ENCODE results near the gene FAM217A.

DNA sequence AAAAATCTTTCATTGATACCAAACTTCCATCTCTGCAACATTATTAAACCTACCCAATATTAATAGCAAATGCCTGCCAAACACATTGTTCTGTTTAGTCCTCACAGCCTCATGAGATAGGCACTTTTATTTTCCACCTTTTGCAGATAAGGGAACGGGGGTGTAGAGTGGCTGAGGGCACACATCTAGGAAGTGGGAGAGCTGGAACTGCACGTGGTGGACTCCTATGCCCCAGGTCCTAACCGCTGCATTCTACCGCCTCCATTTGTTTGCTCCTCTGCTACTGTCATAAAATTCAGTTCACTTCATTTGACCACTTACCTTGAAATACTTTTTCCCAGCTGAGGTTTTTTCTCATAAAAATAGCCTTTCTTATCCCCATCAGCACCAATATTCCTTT is 7.6 kb downstream of the FAM217A start:
- TF ChIP-seq, protein P1, sequence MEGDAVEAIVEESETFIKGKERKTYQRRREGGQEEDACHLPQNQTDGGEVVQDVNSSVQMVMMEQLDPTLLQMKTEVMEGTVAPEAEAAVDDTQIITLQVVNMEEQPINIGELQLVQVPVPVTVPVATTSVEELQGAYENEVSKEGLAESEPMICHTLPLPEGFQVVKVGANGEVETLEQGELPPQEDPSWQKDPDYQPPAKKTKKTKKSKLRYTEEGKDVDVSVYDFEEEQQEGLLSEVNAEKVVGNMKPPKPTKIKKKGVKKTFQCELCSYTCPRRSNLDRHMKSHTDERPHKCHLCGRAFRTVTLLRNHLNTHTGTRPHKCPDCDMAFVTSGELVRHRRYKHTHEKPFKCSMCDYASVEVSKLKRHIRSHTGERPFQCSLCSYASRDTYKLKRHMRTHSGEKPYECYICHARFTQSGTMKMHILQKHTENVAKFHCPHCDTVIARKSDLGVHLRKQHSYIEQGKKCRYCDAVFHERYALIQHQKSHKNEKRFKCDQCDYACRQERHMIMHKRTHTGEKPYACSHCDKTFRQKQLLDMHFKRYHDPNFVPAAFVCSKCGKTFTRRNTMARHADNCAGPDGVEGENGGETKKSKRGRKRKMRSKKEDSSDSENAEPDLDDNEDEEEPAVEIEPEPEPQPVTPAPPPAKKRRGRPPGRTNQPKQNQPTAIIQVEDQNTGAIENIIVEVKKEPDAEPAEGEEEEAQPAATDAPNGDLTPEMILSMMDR (IDR thresholded peaks at IDR 0.05 in 2 of 3, conservative IDR thresholded peaks at IDR 0.05 in 1 of 3; ENCODE audit: borderline replicate concordance in 1 of 3, insufficient read depth in 1 of 3, low read depth in 2 of 3, low read length in 2 of 3), result no peak
- TF ChIP-seq, protein P2, sequence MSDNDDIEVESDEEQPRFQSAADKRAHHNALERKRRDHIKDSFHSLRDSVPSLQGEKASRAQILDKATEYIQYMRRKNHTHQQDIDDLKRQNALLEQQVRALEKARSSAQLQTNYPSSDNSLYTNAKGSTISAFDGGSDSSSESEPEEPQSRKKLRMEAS (IDR thresholded peaks at IDR 0.05), result no peak
- TF ChIP-seq POLR2AphosphoS5 (IDR thresholded peaks at IDR 0.05; ENCODE audit: low read depth, low read length), result no peak
- TF ChIP-seq EZH2 (IDR thresholded peaks at IDR 0.05), result no peak
- TF ChIP-seq, protein P3, sequence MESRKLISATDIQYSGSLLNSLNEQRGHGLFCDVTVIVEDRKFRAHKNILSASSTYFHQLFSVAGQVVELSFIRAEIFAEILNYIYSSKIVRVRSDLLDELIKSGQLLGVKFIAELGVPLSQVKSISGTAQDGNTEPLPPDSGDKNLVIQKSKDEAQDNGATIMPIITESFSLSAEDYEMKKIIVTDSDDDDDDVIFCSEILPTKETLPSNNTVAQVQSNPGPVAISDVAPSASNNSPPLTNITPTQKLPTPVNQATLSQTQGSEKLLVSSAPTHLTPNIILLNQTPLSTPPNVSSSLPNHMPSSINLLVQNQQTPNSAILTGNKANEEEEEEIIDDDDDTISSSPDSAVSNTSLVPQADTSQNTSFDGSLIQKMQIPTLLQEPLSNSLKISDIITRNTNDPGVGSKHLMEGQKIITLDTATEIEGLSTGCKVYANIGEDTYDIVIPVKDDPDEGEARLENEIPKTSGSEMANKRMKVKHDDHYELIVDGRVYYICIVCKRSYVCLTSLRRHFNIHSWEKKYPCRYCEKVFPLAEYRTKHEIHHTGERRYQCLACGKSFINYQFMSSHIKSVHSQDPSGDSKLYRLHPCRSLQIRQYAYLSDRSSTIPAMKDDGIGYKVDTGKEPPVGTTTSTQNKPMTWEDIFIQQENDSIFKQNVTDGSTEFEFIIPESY (IDR thresholded peaks at IDR 0.05; ENCODE audit: extremely low read depth, insufficient replicate concordance, low read length), result no peak
- no peak for TF ChIP-seq EZH2phosphoT487 (IDR thresholded peaks at IDR 0.05; ENCODE audit: borderline replicate concordance)
- TF ChIP-seq RAD21 (IDR thresholded peaks at IDR 0.05; ENCODE audit: low read depth), result no peak
- no peak for TF ChIP-seq POLR2A (IDR thresholded peaks at IDR 0.05; ENCODE audit: borderline replicate concordance, extremely low read depth, insufficient read depth, insufficient read length)
- TF ChIP-seq, protein P4, sequence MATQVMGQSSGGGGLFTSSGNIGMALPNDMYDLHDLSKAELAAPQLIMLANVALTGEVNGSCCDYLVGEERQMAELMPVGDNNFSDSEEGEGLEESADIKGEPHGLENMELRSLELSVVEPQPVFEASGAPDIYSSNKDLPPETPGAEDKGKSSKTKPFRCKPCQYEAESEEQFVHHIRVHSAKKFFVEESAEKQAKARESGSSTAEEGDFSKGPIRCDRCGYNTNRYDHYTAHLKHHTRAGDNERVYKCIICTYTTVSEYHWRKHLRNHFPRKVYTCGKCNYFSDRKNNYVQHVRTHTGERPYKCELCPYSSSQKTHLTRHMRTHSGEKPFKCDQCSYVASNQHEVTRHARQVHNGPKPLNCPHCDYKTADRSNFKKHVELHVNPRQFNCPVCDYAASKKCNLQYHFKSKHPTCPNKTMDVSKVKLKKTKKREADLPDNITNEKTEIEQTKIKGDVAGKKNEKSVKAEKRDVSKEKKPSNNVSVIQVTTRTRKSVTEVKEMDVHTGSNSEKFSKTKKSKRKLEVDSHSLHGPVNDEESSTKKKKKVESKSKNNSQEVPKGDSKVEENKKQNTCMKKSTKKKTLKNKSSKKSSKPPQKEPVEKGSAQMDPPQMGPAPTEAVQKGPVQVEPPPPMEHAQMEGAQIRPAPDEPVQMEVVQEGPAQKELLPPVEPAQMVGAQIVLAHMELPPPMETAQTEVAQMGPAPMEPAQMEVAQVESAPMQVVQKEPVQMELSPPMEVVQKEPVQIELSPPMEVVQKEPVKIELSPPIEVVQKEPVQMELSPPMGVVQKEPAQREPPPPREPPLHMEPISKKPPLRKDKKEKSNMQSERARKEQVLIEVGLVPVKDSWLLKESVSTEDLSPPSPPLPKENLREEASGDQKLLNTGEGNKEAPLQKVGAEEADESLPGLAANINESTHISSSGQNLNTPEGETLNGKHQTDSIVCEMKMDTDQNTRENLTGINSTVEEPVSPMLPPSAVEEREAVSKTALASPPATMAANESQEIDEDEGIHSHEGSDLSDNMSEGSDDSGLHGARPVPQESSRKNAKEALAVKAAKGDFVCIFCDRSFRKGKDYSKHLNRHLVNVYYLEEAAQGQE (IDR thresholded peaks at IDR 0.05; ENCODE audit: low read depth), result no peak
- no peak for TF ChIP-seq ZFX (IDR thresholded peaks at IDR 0.05)
- TF ChIP-seq SP1 (IDR thresholded peaks at IDR 0.05; ENCODE audit: low read depth), result no peak
- no peak for TF ChIP-seq ZNF274 (IDR thresholded peaks at IDR 0.05; ENCODE audit: low read depth, low read length)
- no peak for TF ChIP-seq SIN3A (IDR thresholded peaks at IDR 0.05; ENCODE audit: low read depth)
